HCT116 (cell line): Measurements from ENCODE around the gene ADAMTS15. TPM values are rescaled to one million over a fixed set of nuclear protein-coding genes. Genes with fewer than 3 reads are reported as not detected.

ENCODE experiments used
- ATAC-seq: fragments of 200-7000 bp; cut with Tn5 transposase; 2 replicates; pipeline ENCODE4 v1.9.1; 2020; ENCODE audit warnings: mild to moderate bottlenecking, moderate library complexity
- BruUV-seq: library from RNA; stranded (reverse); fragments of 400-500 nt; replicated peaks from 2 replicates; lab custom pipeline; 2021; lab: Mats Ljungman, UMichigan
- CTCF ChIA-PET: fragments of 300-600 bp; sonication (Branson Sonifier 250); formaldehyde crosslinking; loops from one replicate; lab custom pipeline; 2021; ENCODE audit warnings: antibody characterized with exemption; lab: Charles Lee
- POLR2A ChIA-PET: fragments of 300-600, 350-600 bp; sonication (Branson Sonifier 250); formaldehyde crosslinking; loops from one replicate; lab custom pipeline; 2021; ENCODE audit warnings: antibody characterized with exemption; lab: Charles Lee
- RAD21 ChIA-PET, 2 experiments: fragments of 300-600 bp; sonication (Branson Sonifier 250); formaldehyde crosslinking; loops; one replicate each; lab custom pipeline; 2023; ENCODE audit warnings: low total read pairs in 2 of 2; ENCODE audit not compliant: uncharacterized antibody in 2 of 2, unreplicated experiment in 2 of 2, low non-redundant PET in 1 of 2; lab: Charles Lee
- DNase-seq: peaks from one replicate; pipeline ENCODE4 v3.0.0-alpha.2; 2010; ENCODE audit warnings: low read depth, low spot score
- H2AFZ ChIP-seq: fragments of 200-600 bp; shearing (Covaris generic), sonication (generic); 2 replicates; pipeline ENCODE4 v1.6.1; 2017; ENCODE audit warnings: low read depth, mixed run types, mixed read lengths, antibody characterized with exemption, low read length; ENCODE audit not compliant: poor library complexity, severe bottlenecking
- H3K27ac ChIP-seq: 2 replicates; pipeline ENCODE4 v1.5.1; 2012; ENCODE audit warnings: low read depth, low read length
- H3K27me3 ChIP-seq: fragments of 200-600 bp; sonication (generic); 2 replicates; pipeline ENCODE4 v1.6.1; 2016; ENCODE audit warnings: mixed run types, low read length, mixed read lengths; ENCODE audit not compliant: insufficient read depth
- H3K36me3 ChIP-seq, 2 experiments: fragments of 200-500 bp in 1 of 2; fragments of 200-600 bp in 1 of 2; sonication (Bioruptor generic) in 1 of 2; sonication (generic) in 1 of 2; 2 replicates each; pipeline versions ENCODE4 v1.5.1 to v1.6.1; 2014 to 2016; ENCODE audit warnings: low read length in 2 of 2, inconsistent platforms in 1 of 2, mixed read lengths in 1 of 2, mixed run types in 1 of 2; ENCODE audit not compliant: insufficient read depth in 2 of 2, control insufficient read depth in 1 of 2
- H3K4me1 ChIP-seq, 2 experiments: fragments of 200-600 bp in 1 of 2; sonication (generic) in 1 of 2; 2 replicates each; pipeline versions ENCODE4 v1.5.1 to v1.6.1; 2012 to 2017; ENCODE audit warnings: low read length in 2 of 2, inconsistent platforms in 1 of 2, mild to moderate bottlenecking in 1 of 2, mixed read lengths in 1 of 2, mixed run types in 1 of 2, moderate library complexity in 1 of 2; ENCODE audit not compliant: insufficient read depth in 2 of 2, control insufficient read depth in 1 of 2
- H3K4me2 ChIP-seq: fragments of 200-600 bp; sonication (generic); 2 replicates; pipeline ENCODE4 v1.6.1; 2017; ENCODE audit warnings: mixed run types, low read length, mixed read lengths
- H3K4me3 ChIP-seq, 2 experiments: fragments of 200-600 bp in 1 of 2; sonication (generic) in 1 of 2; replicated peaks in 1 of 2; 2 replicates each; pipeline ENCODE4 v1.5.1; 2011 to 2016; ENCODE audit warnings: low read length in 2 of 2, control low read depth in 1 of 2, low read depth in 1 of 2, mild to moderate bottlenecking in 1 of 2, mixed read lengths in 1 of 2, mixed run types in 1 of 2
- H3K79me2 ChIP-seq: fragments of 200-600 bp; sonication (generic); 2 replicates; pipeline ENCODE4 v1.6.1; 2017; ENCODE audit warnings: mild to moderate bottlenecking, mixed run types, low read length, moderate library complexity, mixed read lengths; ENCODE audit not compliant: insufficient read depth
- H3K9ac ChIP-seq: fragments of 200-600 bp; sonication (generic); 2 replicates; pipeline ENCODE4 v1.6.1; 2016; ENCODE audit warnings: low read length, mixed read lengths
- H3K9me2 ChIP-seq: fragments of 200-600 bp; sonication (generic), shearing (Covaris generic); 2 replicates; pipeline ENCODE4 v1.6.1; 2017; ENCODE audit warnings: mixed run types, mild to moderate bottlenecking, moderate library complexity; ENCODE audit not compliant: insufficient read depth
- H3K9me3 ChIP-seq, 2 experiments: fragments of 200-500 bp in 1 of 2; fragments of 200-600 bp in 1 of 2; sonication (Bioruptor generic) in 1 of 2; sonication (generic) in 1 of 2; 2 replicates each; pipeline ENCODE4 v1.6.1; 2014 to 2017; ENCODE audit warnings: low read length in 2 of 2, mixed read lengths in 2 of 2, inconsistent platforms in 1 of 2, low read depth in 1 of 2, mild to moderate bottlenecking in 1 of 2, mixed run types in 1 of 2, moderate library complexity in 1 of 2; ENCODE audit not compliant: control insufficient read depth in 1 of 2, insufficient read depth in 1 of 2
- H4K20me1 ChIP-seq: fragments of 200-600 bp; sonication (generic), shearing (Covaris generic); 2 replicates; pipeline ENCODE4 v1.6.1; 2017; ENCODE audit warnings: mixed run types, mild to moderate bottlenecking, moderate library complexity; ENCODE audit not compliant: insufficient read depth
- ATF3 ChIP-seq: IDR thresholded peaks from 2 replicates; pipeline ENCODE4 v1.6.1; 2012
- CTCF ChIP-seq, 3 experiments: fragments of 200-600 bp in 1 of 3; sonication (generic) in 1 of 3; IDR thresholded peaks in 2 of 3; conservative IDR thresholded peaks in 1 of 3; 2 replicates each; pipeline ENCODE4 v1.5.1; 2012 to 2017; ENCODE audit warnings: low read depth in 2 of 3, low read length in 2 of 3, antibody characterized with exemption in 1 of 3, borderline replicate concordance in 1 of 3, control low read depth in 1 of 3, mild to moderate bottlenecking in 1 of 3, mixed read lengths in 1 of 3, mixed run types in 1 of 3, moderate library complexity in 1 of 3; ENCODE audit not compliant: insufficient read depth in 1 of 3
- EZH2 ChIP-seq: fragments of 200-600 bp; sonication (generic); IDR thresholded peaks from 2 replicates; pipeline ENCODE4 v1.6.1; 2017; ENCODE audit warnings: antibody characterized with exemption, mixed run types
- EZH2phosphoT487 ChIP-seq: fragments of 200-600 bp; IDR thresholded peaks from 2 replicates; pipeline ENCODE4 v1.6.1; 2018; ENCODE audit warnings: antibody characterized with exemption, borderline replicate concordance
- JUND ChIP-seq: IDR thresholded peaks from 2 replicates; pipeline ENCODE4 v1.6.1; 2012
- POLR2AphosphoS5 ChIP-seq: IDR thresholded peaks from 2 replicates; pipeline ENCODE4 v1.6.1; 2011; ENCODE audit warnings: mild to moderate bottlenecking, low read depth, low read length, moderate library complexity
- RAD21 ChIP-seq: IDR thresholded peaks from 2 replicates; pipeline ENCODE4 v1.6.1; 2012; ENCODE audit warnings: low read depth, mild to moderate bottlenecking
- REST ChIP-seq: IDR thresholded peaks from 2 replicates; pipeline ENCODE4 v1.6.1; 2012; ENCODE audit warnings: low read depth
- SIN3A ChIP-seq: IDR thresholded peaks from 2 replicates; pipeline ENCODE4 v1.6.1; 2012; ENCODE audit warnings: low read depth
- TCF7L2 ChIP-seq: IDR thresholded peaks from 2 replicates; pipeline ENCODE4 v1.7.0; 2011; ENCODE audit warnings: borderline replicate concordance, inconsistent platforms; ENCODE audit not compliant: insufficient read depth, insufficient read length; ENCODE audit errors: extremely low read depth
- YY1 ChIP-seq: IDR thresholded peaks from 2 replicates; pipeline ENCODE4 v1.6.1; 2011; ENCODE audit warnings: low read length, low read depth, moderate library complexity, mild to moderate bottlenecking; ENCODE audit not compliant: insufficient replicate concordance; ENCODE audit errors: extremely low read depth
- ZNF274 ChIP-seq: fragments of 200-500 bp; sonication (Bioruptor generic); IDR thresholded peaks from 2 replicates; pipeline ENCODE4 v1.6.1; 2014; ENCODE audit warnings: mild to moderate bottlenecking, low read depth, low read length, inconsistent platforms
- intact Hi-C: fragments of 100-400 bp; cut with micrococcal nuclease; formaldehyde crosslinking; loops from 2 replicates; pipeline ENCODE4 v1.10.0; 2022
- total RNA-seq: library from RNA; stranded (reverse); gene quantifications from one replicate; pipeline ENCODE4 v1.2.1, GENCODE V29; 2021; ENCODE audit not compliant: unreplicated experiment
- TF ChIP-seq, protein P1 (sequence below): IDR thresholded peaks from 2 replicates; pipeline ENCODE4 v1.6.1; 2012

ADAMTS15 gene
- total RNA-seq, 1 experiment from 2014 or later = 0.44 TPM

- H2AFZ ChIP-seq = no peak overlapping the region
- BruUV-seq = no TSS peak
- ChIA-PET RAD21 (no interaction called here), POLR2A (no interaction called here), CTCF (no interaction called here)
- no peak overlapping the region for H3K27ac ChIP-seq
- no peaks in the 10 kb centered on the region for H3K9me3 ChIP-seq
- H3K27me3 ChIP-seq = no peaks in the 10 kb centered on the region; the same call in 1 of the 2 replicates
- no peak overlapping the region for H3K9ac ChIP-seq
- no peak for DNase-seq
- H3K9me2 ChIP-seq = no peaks in the 10 kb centered on the region
- no peaks in the 10 kb centered on the region for H3K4me1 ChIP-seq
- TF ChIP-seq POLR2AphosphoS5 = no peak
- no peak for TF ChIP-seq JUND
- no peak for TF ChIP-seq EZH2
- TF ChIP-seq, protein P1, sequence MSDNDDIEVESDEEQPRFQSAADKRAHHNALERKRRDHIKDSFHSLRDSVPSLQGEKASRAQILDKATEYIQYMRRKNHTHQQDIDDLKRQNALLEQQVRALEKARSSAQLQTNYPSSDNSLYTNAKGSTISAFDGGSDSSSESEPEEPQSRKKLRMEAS = no peak
- no peak for TF ChIP-seq REST
- TF ChIP-seq TCF7L2 = no peak
- TF ChIP-seq YY1 = no peak
- no peak for TF ChIP-seq ATF3
- TF ChIP-seq SIN3A = no peak
- TF ChIP-seq RAD21 = no peak
- no peak for TF ChIP-seq EZH2phosphoT487
- TF ChIP-seq CTCF (IDR thresholded peaks at IDR 0.05 in 2 of 3, conservative IDR thresholded peaks at IDR 0.05 in 1 of 3; ENCODE audit: borderline replicate concordance in 1 of 3, insufficient read depth in 1 of 3, low read depth in 2 of 3, low read length in 2 of 3) = no peak
- no peak for TF ChIP-seq ZNF274
- intact Hi-C loops = loop anchor here (10.0 kb wide), 2 partner anchors 225 to 655 kb away; no protein-coding TSS in a partner anchor
- H3K4me2 ChIP-seq = no peak overlapping the region
- no peaks in the 10 kb centered on the region for H3K79me2 ChIP-seq
- H4K20me1 ChIP-seq = no peaks in the 10 kb centered on the region
- no peak overlapping the region for H3K4me3 ChIP-seq
- no peaks in the 10 kb centered on the region for H3K36me3 ChIP-seq
- no peak for ATAC-seq
Measured at GRCh38 chr11:130439876-130440275, 8.6 kb upstream of the ADAMTS15 start.
